HG03175 (cell line): ENCODE results near the gene CYP2C9.

Source experiments
- ATAC-seq: cut with Tn5 transposase; IDR thresholded peaks from one replicate; pipeline ENCODE4 v1.9.1; 2021; ENCODE audit warnings: mild to moderate bottlenecking, moderate library complexity; ENCODE audit not compliant: unreplicated experiment

The CYP2C9 gene

GRCh38 chr10:95035332-95036295 is 97.2 kb downstream of the CYP2C9 start:
- ATAC-seq = no peak

- ATAC-seq = no peak
Measured at GRCh38 chr10:95039281-95039680, 100.8 kb downstream of the CYP2C9 start.
